ENCODE measurements around the gene BICD1.

DNA sequence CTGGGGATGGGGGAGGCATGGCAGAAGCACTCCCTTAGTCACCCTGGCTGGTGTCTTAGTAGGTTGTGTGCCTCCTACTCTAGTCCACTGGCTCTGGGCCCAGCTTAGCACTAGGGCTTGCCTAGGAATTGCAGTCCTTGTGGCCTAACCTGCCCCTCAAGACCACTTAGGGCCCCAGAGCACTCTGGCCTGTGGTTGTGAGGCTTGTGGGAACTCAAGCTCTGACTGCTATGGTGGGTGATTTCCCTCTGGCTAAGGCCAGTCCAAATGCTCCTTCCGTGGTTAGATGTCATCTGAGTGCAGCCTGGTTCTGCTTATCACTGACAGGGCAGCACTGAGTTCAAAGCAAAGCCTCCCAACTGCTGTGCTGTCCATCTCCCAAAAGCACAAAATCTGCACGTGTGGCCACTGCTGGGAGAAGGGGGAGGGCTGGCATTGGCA, 312.9 kb downstream of the BICD1 start:
- TF ChIP-seq, protein P1, sequence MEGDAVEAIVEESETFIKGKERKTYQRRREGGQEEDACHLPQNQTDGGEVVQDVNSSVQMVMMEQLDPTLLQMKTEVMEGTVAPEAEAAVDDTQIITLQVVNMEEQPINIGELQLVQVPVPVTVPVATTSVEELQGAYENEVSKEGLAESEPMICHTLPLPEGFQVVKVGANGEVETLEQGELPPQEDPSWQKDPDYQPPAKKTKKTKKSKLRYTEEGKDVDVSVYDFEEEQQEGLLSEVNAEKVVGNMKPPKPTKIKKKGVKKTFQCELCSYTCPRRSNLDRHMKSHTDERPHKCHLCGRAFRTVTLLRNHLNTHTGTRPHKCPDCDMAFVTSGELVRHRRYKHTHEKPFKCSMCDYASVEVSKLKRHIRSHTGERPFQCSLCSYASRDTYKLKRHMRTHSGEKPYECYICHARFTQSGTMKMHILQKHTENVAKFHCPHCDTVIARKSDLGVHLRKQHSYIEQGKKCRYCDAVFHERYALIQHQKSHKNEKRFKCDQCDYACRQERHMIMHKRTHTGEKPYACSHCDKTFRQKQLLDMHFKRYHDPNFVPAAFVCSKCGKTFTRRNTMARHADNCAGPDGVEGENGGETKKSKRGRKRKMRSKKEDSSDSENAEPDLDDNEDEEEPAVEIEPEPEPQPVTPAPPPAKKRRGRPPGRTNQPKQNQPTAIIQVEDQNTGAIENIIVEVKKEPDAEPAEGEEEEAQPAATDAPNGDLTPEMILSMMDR (IDR thresholded peaks at IDR 0.05) = no peak
- no peak for TF ChIP-seq POLR2A (IDR thresholded peaks at IDR 0.05)
